Measurements from ENCODE around the gene CCDC197.

DNA sequence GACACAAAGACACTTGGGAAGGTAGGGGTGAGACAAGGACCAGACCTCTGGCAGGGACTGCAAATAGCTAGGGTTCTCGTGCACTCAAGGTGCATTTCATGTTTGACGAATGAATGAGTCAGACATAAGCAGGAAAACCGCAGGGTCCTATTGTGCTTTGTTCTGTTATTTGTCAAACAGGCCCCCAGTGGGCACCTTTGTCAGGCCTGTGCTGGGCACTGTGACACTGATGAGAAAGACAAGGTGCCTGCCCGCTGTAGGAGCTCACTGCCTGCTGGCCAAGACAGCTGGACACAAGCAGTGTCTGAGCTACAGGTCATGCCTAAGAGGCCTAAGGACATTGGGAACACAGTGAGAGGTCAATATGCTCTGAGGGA is 31.3 kb downstream of the CCDC197 start:
- TF ChIP-seq POLR2AphosphoS5 (IDR thresholded peaks at IDR 0.05) (no peak), MXI1 (conservative IDR thresholded peaks at IDR 0.05; ENCODE audit: poor library complexity, severe bottlenecking) (no peak), EZH2 (IDR thresholded peaks at IDR 0.05; ENCODE audit: borderline replicate concordance, insufficient read depth, low read length, poor library complexity, severe bottlenecking) (no peak)
- TF ChIP-seq, protein P1, sequence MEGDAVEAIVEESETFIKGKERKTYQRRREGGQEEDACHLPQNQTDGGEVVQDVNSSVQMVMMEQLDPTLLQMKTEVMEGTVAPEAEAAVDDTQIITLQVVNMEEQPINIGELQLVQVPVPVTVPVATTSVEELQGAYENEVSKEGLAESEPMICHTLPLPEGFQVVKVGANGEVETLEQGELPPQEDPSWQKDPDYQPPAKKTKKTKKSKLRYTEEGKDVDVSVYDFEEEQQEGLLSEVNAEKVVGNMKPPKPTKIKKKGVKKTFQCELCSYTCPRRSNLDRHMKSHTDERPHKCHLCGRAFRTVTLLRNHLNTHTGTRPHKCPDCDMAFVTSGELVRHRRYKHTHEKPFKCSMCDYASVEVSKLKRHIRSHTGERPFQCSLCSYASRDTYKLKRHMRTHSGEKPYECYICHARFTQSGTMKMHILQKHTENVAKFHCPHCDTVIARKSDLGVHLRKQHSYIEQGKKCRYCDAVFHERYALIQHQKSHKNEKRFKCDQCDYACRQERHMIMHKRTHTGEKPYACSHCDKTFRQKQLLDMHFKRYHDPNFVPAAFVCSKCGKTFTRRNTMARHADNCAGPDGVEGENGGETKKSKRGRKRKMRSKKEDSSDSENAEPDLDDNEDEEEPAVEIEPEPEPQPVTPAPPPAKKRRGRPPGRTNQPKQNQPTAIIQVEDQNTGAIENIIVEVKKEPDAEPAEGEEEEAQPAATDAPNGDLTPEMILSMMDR (IDR thresholded peaks at IDR 0.05; ENCODE audit: poor library complexity, severe bottlenecking) = no peak
- TF ChIP-seq, protein P2, sequence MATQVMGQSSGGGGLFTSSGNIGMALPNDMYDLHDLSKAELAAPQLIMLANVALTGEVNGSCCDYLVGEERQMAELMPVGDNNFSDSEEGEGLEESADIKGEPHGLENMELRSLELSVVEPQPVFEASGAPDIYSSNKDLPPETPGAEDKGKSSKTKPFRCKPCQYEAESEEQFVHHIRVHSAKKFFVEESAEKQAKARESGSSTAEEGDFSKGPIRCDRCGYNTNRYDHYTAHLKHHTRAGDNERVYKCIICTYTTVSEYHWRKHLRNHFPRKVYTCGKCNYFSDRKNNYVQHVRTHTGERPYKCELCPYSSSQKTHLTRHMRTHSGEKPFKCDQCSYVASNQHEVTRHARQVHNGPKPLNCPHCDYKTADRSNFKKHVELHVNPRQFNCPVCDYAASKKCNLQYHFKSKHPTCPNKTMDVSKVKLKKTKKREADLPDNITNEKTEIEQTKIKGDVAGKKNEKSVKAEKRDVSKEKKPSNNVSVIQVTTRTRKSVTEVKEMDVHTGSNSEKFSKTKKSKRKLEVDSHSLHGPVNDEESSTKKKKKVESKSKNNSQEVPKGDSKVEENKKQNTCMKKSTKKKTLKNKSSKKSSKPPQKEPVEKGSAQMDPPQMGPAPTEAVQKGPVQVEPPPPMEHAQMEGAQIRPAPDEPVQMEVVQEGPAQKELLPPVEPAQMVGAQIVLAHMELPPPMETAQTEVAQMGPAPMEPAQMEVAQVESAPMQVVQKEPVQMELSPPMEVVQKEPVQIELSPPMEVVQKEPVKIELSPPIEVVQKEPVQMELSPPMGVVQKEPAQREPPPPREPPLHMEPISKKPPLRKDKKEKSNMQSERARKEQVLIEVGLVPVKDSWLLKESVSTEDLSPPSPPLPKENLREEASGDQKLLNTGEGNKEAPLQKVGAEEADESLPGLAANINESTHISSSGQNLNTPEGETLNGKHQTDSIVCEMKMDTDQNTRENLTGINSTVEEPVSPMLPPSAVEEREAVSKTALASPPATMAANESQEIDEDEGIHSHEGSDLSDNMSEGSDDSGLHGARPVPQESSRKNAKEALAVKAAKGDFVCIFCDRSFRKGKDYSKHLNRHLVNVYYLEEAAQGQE (IDR thresholded peaks at IDR 0.05; ENCODE audit: borderline replicate concordance) = no peak

Measured in neural cell (in vitro differentiated cells).